ENCODE results near the gene RNF13.
A peak's percentile ranks its signal among the peaks of the same experiment; 100 is the strongest.
"Not testable (repeated sequence)": the region's sequence is repeated elsewhere in the genome, so short reads cannot be mapped to it uniquely, and the experiment has no call there.

RNF13 gene

GRCh38 chr3:149872589-149872988 lies 59.6 kb downstream of the RNF13 start:
- no peak for DNase-seq
- ATAC-seq (replicated peaks): no peak
- Mint-ChIP-seq H3K27ac (no peak overlapping the region), H3K27me3 (no peaks in the 10 kb centered on the region), H3K4me1 (ENCODE audit: low read depth in 2 of 2) (peaks cover 11 to 30% of the 10 kb centered on the region in 2 donors), H3K9me3 (peaks cover 0 to 8% of the 10 kb centered on the region in 2 donors), H3K36me3 (ENCODE audit: insufficient read depth) (peaks cover 4% of the 10 kb centered on the region), H3K4me3 (no peak overlapping the region)

GRCh38 chr3:149877668-149878067 lies 64.7 kb downstream of the RNF13 start:
- no peak for ATAC-seq (replicated peaks)
- Mint-ChIP-seq H3K36me3 (ENCODE audit: insufficient read depth) (no peaks in the 10 kb centered on the region), H3K4me1 (ENCODE audit: low read depth in 2 of 2) (peaks cover 3 to 18% of the 10 kb centered on the region in 2 donors), H3K27me3 (no peaks in the 10 kb centered on the region), H3K4me3 (no peak overlapping the region), H3K9me3 (no peaks in the 10 kb centered on the region), H3K27ac (no peak overlapping the region)
- DNase-seq: no peak

DNA sequence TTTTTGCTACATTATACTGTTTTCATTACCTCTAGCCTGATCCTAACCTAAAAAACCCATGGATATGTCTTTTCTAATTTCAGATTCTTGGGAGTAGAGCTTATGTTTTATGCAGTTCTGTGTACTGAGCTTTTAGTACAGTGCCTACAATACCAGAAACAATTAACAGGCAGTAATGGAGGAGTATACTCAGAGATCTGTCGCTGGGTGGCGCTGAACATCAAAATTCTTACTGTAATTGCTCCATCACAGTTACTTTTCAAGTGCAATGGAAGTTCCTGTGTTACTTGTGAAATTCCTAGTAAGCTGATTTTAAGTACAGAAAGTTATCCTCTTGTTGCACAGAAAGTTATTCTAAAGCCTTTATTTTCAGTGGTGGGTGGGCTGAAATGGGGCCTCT lies 66.9 kb downstream of the RNF13 start:
- ATAC-seq (replicated peaks): peak; percentile 52
- Mint-ChIP-seq H3K9me3 (peaks cover 0 to 6% of the 10 kb centered on the region in 2 donors), H3K4me1 (ENCODE audit: low read depth in 2 of 2) (peaks cover 6 to 15% of the 10 kb centered on the region in 2 donors), H3K27ac (peak overlapping the region in 1 of 2 donors; percentile 44), H3K36me3 (ENCODE audit: insufficient read depth) (no peaks in the 10 kb centered on the region), H3K4me3 (no peak overlapping the region), H3K27me3 (no peaks in the 10 kb centered on the region)
- DNase-seq: peak in 1 of 3 experiments; percentile 4

- peaks cover 23 to 25% of the 10 kb centered on the region in 2 donors for H3K4me1 Mint-ChIP-seq (ENCODE audit: low read depth in 2 of 2)
- DNase-seq (no peak), ATAC-seq (replicated peaks) (no peak)
- H3K27me3 Mint-ChIP-seq: no peaks in the 10 kb centered on the region
- H3K36me3 Mint-ChIP-seq (ENCODE audit: insufficient read depth): no peaks in the 10 kb centered on the region
- peaks cover 0 to 6% of the 10 kb centered on the region in 2 donors for H3K9me3 Mint-ChIP-seq
- H3K27ac Mint-ChIP-seq: no peak overlapping the region
- H3K4me3 Mint-ChIP-seq: no peak overlapping the region
Measured at GRCh38 chr3:149881879-149882278, 68.9 kb downstream of the RNF13 start.

DNA sequence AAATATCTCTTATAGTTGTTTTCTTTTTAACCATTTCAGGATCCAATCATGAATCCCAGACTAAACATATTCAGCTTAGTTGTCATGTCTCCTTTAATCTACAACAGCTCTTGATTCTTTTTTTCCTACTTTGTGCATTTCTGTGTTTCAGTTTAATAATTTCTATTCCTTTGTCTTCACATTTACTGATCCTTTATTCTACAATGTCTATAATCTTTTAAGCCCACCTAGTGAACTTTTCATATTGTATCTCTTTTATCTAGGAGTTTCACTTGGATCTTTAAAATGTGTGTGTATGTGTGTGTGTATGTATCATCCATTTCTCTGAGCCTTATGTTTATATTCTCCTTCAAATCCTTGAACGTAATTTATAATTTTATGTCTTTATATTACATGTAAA lies 70.1 kb downstream of the RNF13 start:
- Mint-ChIP-seq H3K4me3 (no peak overlapping the region), H3K9me3 (peaks cover 0 to 6% of the 10 kb centered on the region in 2 donors), H3K27me3 (no peaks in the 10 kb centered on the region), H3K4me1 (ENCODE audit: low read depth in 2 of 2) (peaks cover 25 to 28% of the 10 kb centered on the region in 2 donors), H3K27ac (no peak overlapping the region), H3K36me3 (ENCODE audit: insufficient read depth) (no peaks in the 10 kb centered on the region)
- DNase-seq (no peak), ATAC-seq (replicated peaks) (no peak)

DNA sequence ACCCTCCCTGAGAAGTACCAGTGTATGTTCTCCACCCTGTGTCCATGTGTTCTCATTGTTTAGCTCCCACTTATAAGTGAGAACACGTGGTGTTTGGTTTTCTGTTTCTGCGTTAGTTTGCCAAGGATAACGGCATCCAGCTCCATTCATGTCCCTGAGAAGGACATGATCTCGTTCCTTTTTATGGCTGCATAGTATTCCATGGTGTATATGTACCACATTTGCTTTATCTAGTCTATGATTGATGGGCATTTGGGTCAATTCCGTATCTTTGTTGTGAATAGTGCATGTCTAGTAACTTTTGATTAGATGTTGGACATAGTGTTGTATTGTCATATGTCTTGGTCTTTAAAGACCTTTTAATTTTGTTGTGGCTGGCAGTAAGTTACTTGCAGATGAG lies 70.8 kb downstream of the RNF13 start:
- DNase-seq; H3K9me3 Mint-ChIP-seq; H3K27me3 Mint-ChIP-seq; H3K36me3 Mint-ChIP-seq (ENCODE audit: insufficient read depth); H3K4me3 Mint-ChIP-seq; H3K27ac Mint-ChIP-seq; ATAC-seq (replicated peaks): not testable (repeated sequence)
- peaks cover 25 to 28% of the 10 kb centered on the region in 2 donors for H3K4me1 Mint-ChIP-seq (ENCODE audit: low read depth in 2 of 2)

DNA sequence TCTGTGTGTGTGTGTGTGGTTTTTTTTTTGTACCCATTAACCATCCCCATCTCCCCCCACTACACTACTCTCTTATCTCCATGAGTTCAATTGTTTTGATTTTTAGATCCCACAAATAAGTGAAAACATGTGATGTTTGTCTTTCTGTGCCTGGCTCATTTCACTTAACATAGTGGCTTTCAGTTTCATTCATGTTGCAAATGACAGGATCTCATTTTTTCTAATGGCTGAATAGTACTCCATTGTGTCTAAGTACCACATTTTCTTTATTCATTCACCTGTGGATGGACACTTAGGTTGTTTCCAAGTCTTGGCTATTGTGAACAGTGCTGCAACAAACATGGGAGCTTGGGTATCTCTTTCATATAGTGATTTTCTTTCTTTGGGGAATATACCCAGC lies 71.8 kb downstream of the RNF13 start:
- not testable (repeated sequence) for H3K27ac Mint-ChIP-seq; H3K4me3 Mint-ChIP-seq; DNase-seq; H3K36me3 Mint-ChIP-seq (ENCODE audit: insufficient read depth); H3K27me3 Mint-ChIP-seq; ATAC-seq (replicated peaks); H3K9me3 Mint-ChIP-seq
- peaks cover 26 to 30% of the 10 kb centered on the region in 2 donors for H3K4me1 Mint-ChIP-seq (ENCODE audit: low read depth in 2 of 2)

GRCh38 chr3:149886957-149887356 lies 73.9 kb downstream of the RNF13 start:
- no peaks in the 10 kb centered on the region for H3K36me3 Mint-ChIP-seq (ENCODE audit: insufficient read depth)
- ATAC-seq (replicated peaks) (no peak), DNase-seq (no peak)
- H3K4me3 Mint-ChIP-seq: no peak overlapping the region
- peaks cover 0 to 6% of the 10 kb centered on the region in 2 donors for H3K9me3 Mint-ChIP-seq
- no peaks in the 10 kb centered on the region for H3K27me3 Mint-ChIP-seq
- H3K27ac Mint-ChIP-seq: no peak overlapping the region
- H3K4me1 Mint-ChIP-seq (ENCODE audit: low read depth in 2 of 2): peaks cover 35 to 37% of the 10 kb centered on the region in 2 donors

GRCh38 chr3:149891621-149892020 lies 78.6 kb downstream of the RNF13 start:
- H3K27ac Mint-ChIP-seq: no peak overlapping the region
- peaks cover 18% of the 10 kb centered on the region in 2 donors for H3K4me1 Mint-ChIP-seq (ENCODE audit: low read depth in 2 of 2)
- no peak for ATAC-seq (replicated peaks)
- H3K27me3 Mint-ChIP-seq: no peaks in the 10 kb centered on the region
- no peaks in the 10 kb centered on the region for H3K9me3 Mint-ChIP-seq
- no peaks in the 10 kb centered on the region for H3K36me3 Mint-ChIP-seq (ENCODE audit: insufficient read depth)
- no peak overlapping the region for H3K4me3 Mint-ChIP-seq
- DNase-seq: no peak

DNA sequence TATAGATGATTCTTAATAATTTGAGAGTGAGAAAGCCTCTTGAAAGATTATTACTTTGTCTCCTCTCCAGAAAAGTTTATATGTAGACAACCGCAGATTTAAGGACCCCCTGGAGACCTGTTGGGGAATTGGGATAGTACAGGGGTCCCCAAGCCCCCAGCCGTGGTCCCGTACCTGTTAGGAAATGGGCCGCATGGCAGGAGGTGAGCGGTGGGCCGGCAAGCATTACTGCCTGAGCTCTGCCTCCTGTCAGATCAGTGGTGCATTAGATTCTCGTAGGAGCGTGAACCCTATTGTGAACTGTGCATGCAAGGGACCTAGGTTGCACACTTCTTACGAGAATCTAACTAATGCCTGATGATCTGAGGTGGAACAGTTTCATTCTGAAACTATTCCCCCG lies 79.4 kb downstream of the RNF13 start:
- no peaks in the 10 kb centered on the region for H3K9me3 Mint-ChIP-seq
- H3K27ac Mint-ChIP-seq: no peak overlapping the region
- DNase-seq (no peak), ATAC-seq (replicated peaks) (no peak)
- no peak overlapping the region for H3K4me3 Mint-ChIP-seq
- H3K36me3 Mint-ChIP-seq (ENCODE audit: insufficient read depth): no peaks in the 10 kb centered on the region
- H3K27me3 Mint-ChIP-seq: no peaks in the 10 kb centered on the region
- peaks cover 14 to 18% of the 10 kb centered on the region in 2 donors for H3K4me1 Mint-ChIP-seq (ENCODE audit: low read depth in 2 of 2)

DNA sequence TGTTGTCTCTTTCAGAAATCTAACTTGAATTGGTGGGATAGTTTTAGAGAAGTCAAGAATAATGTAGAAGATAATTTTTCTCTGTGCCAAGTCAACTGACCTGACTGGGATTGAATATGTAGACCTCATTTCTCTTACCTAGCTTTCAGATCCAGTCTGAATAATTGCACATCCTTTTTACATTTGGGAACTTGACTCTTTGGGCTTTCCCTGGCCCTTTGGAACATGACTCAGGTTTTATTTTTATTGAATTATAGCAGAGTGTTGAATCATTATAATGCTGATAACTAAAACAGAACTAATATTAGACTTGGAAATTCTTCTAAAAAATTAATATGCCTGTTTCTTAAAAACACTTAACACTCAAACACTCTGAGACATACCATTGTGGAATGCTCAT lies 81.2 kb downstream of the RNF13 start:
- DNase-seq: no peak
- Mint-ChIP-seq H3K4me3 (no peak overlapping the region), H3K27me3 (no peaks in the 10 kb centered on the region), H3K9me3 (no peaks in the 10 kb centered on the region), H3K36me3 (ENCODE audit: insufficient read depth) (peaks cover 4% of the 10 kb centered on the region), H3K27ac (no peak overlapping the region), H3K4me1 (ENCODE audit: low read depth in 2 of 2) (peaks cover 14 to 15% of the 10 kb centered on the region in 2 donors)
- no peak for ATAC-seq (replicated peaks)

DNA sequence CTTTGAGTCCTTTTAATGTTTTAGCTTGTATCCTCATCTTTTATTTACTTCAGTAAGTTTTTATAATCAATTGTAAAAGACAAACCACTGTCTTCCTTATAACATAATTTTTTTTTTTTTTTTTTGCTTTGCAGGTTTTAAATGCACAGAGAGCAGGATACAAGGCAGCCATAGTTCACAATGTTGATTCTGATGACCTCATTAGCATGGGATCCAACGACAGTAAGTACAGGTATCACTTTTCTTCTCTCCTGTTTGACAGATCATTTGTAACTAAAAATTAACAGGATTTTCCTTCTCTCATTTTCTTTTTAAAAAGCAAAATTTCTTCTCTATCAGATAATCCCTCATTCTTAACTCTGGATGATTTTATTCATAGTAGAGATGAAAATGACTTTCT lies 82.3 kb downstream of the RNF13 start:
- ATAC-seq (replicated peaks) (no peak), DNase-seq (no peak)
- no peaks in the 10 kb centered on the region for H3K27me3 Mint-ChIP-seq
- peaks cover 4% of the 10 kb centered on the region for H3K36me3 Mint-ChIP-seq (ENCODE audit: insufficient read depth)
- H3K4me1 Mint-ChIP-seq (ENCODE audit: low read depth in 2 of 2): peaks cover 12 to 14% of the 10 kb centered on the region in 2 donors
- H3K4me3 Mint-ChIP-seq: no peak overlapping the region
- no peak overlapping the region for H3K27ac Mint-ChIP-seq
- no peaks in the 10 kb centered on the region for H3K9me3 Mint-ChIP-seq

DNA sequence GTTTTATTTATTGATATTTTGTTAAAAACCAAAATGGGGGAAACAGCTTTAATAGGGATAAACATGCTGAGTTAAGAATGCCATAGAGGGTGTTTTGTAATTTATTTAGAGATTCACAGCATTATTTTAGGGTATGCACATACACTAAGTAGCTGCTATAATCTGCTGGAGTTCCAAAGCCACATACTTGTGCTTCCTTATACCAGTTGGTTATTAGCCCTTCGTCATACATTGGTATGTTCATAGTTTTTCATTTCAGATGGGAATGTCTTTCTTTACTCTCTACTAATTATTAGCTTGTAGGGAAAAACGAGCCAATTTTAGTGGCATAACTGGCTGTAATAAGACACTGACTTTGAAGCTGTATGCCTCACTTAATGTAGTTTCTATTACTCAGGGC lies 82.8 kb downstream of the RNF13 start:
- ATAC-seq (replicated peaks) (no peak), DNase-seq (no peak)
- no peak overlapping the region for H3K4me3 Mint-ChIP-seq
- H3K27ac Mint-ChIP-seq: no peak overlapping the region
- H3K27me3 Mint-ChIP-seq: no peaks in the 10 kb centered on the region
- H3K9me3 Mint-ChIP-seq: no peaks in the 10 kb centered on the region
- H3K4me1 Mint-ChIP-seq (ENCODE audit: low read depth in 2 of 2): peaks cover 10 to 11% of the 10 kb centered on the region in 2 donors
- H3K36me3 Mint-ChIP-seq (ENCODE audit: insufficient read depth): peaks cover 4% of the 10 kb centered on the region

GRCh38 chr3:149898771-149899170 lies 85.8 kb downstream of the RNF13 start:
- ATAC-seq (replicated peaks) (no peak), DNase-seq (no peak)
- Mint-ChIP-seq H3K4me1 (ENCODE audit: low read depth in 2 of 2) (peaks cover 6 to 9% of the 10 kb centered on the region in 2 donors), H3K36me3 (ENCODE audit: insufficient read depth) (peaks cover 4% of the 10 kb centered on the region), H3K27me3 (no peaks in the 10 kb centered on the region), H3K9me3 (no peaks in the 10 kb centered on the region), H3K27ac (no peak overlapping the region), H3K4me3 (no peak overlapping the region)

- Mint-ChIP-seq H3K27ac (no peak overlapping the region), H3K9me3 (no peaks in the 10 kb centered on the region), H3K4me1 (ENCODE audit: low read depth in 2 of 2) (peaks cover 6 to 9% of the 10 kb centered on the region in 2 donors), H3K27me3 (no peaks in the 10 kb centered on the region), H3K4me3 (no peak overlapping the region), H3K36me3 (ENCODE audit: insufficient read depth) (peaks cover 7% of the 10 kb centered on the region)
- DNase-seq: no peak
- no peak for ATAC-seq (replicated peaks)
Measured at GRCh38 chr3:149900322-149900721, 87.3 kb downstream of the RNF13 start.
